HepG2 (cell line): ENCODE measurements around the gene RRAS. TPM values are rescaled to one million over a fixed set of nuclear protein-coding genes. Genes with fewer than 3 reads are reported as not detected.

ENCODE experiments used
- ATAC-seq: fragments of 200-7000 bp; cut with Tn5 transposase; 3 replicates; pipeline ENCODE4 v1.9.1; 2020; ENCODE audit warnings: mild to moderate bottlenecking, moderate library complexity
- BruUV-seq: library from RNA; stranded (reverse); fragments of 400-500 nt; replicated peaks from 2 replicates; lab custom pipeline; 2021; lab: Mats Ljungman, UMichigan
- CTCF ChIA-PET: fragments of 300-600 bp; formaldehyde crosslinking; extraction: SDS; loops from one replicate; lab custom pipeline; 2021; ENCODE audit warnings: low total read pairs, inconsistent platforms, low intra/inter-chr PET ratio; lab: Yijun Ruan, JAX
- POLR2A ChIA-PET: fragments of 350-600 bp; sonication (Branson Sonifier 250); formaldehyde crosslinking; loops from one replicate; lab custom pipeline; 2020; ENCODE audit warnings: antibody characterized with exemption, inconsistent platforms; lab: Yijun Ruan, JAX
- DNase-seq: peaks from one replicate; pipeline ENCODE4 v3.0.0-alpha.2; 2015; ENCODE audit warnings: low spot score
- FAIRE-seq: peaks from 3 replicates; lab custom pipeline; 2011; peaks lifted over from hg19 to GRCh38; lab: Jason Lieb, UNC
- H2AFZ ChIP-seq: one replicate; pipeline ENCODE4 v1.6.1; 2011; ENCODE audit warnings: low read length, inconsistent platforms
- H3K27ac ChIP-seq: fragments of 300-600 bp; 3 replicates; pipeline ENCODE4 v1.8.0; 2011; ENCODE audit warnings: mixed run types, mild to moderate bottlenecking, mixed read lengths, low read length, inconsistent platforms; ENCODE audit not compliant: insufficient read depth; ENCODE audit errors: extremely low read length
- H3K27me3 ChIP-seq, 2 experiments: fragments of 200-600 bp in 1 of 2; 2 replicates in 1 of 2; 3 replicates in 1 of 2; pipeline versions ENCODE4 v1.6.0 to v1.8.0; 2011; ENCODE audit warnings: low read length in 2 of 2, mild to moderate bottlenecking in 2 of 2, moderate library complexity in 2 of 2, inconsistent platforms in 1 of 2; ENCODE audit not compliant: insufficient read depth in 2 of 2, control insufficient read depth in 1 of 2
- H3K36me3 ChIP-seq, 2 experiments: fragments of 200-600 bp in 1 of 2; replicated peaks in 1 of 2; 2 replicates in 1 of 2; 3 replicates in 1 of 2; pipeline versions ENCODE4 v1.5.1 to v1.8.0; 2011; ENCODE audit warnings: low read length in 2 of 2, inconsistent platforms in 1 of 2; ENCODE audit not compliant: insufficient read depth in 2 of 2, control insufficient read depth in 1 of 2
- H3K4me1 ChIP-seq: 2 replicates; pipeline ENCODE4 v1.5.1; 2012; ENCODE audit warnings: low read length, inconsistent platforms; ENCODE audit not compliant: insufficient read depth
- H3K4me2 ChIP-seq: 2 replicates; pipeline ENCODE4 v1.6.0; 2011; ENCODE audit warnings: low read depth, low read length, inconsistent platforms
- H3K4me3 ChIP-seq, 3 experiments: fragments of 200-600 bp in 1 of 3; sonication (generic), shearing (Covaris generic) in 1 of 3; replicated peaks in 1 of 3; 2 replicates each; pipeline ENCODE4 v1.5.1; 2011 to 2016; ENCODE audit warnings: low read length in 3 of 3, inconsistent platforms in 2 of 3, low read depth in 2 of 3, mild to moderate bottlenecking in 2 of 3, control low read depth in 1 of 3, mixed read lengths in 1 of 3; ENCODE audit not compliant: insufficient read depth in 1 of 3
- H3K79me2 ChIP-seq: one replicate; pipeline ENCODE4 v1.6.1; 2011; ENCODE audit warnings: low read length, inconsistent platforms; ENCODE audit not compliant: insufficient read depth
- H3K9ac ChIP-seq: 2 replicates; pipeline ENCODE4 v1.6.0; 2011; ENCODE audit warnings: mild to moderate bottlenecking, low read depth, low read length, inconsistent platforms; ENCODE audit not compliant: insufficient read depth
- H3K9me3 ChIP-seq: 2 replicates; pipeline ENCODE4 v1.5.1; 2012; ENCODE audit warnings: mild to moderate bottlenecking, low read length
- H4K20me1 ChIP-seq: 2 replicates; pipeline ENCODE4 v1.6.0; 2011; ENCODE audit warnings: inconsistent platforms, mild to moderate bottlenecking, low read length, moderate library complexity; ENCODE audit not compliant: insufficient read depth
- ADNP ChIP-seq: sonication (generic); formaldehyde crosslinking; IDR thresholded peaks from 2 replicates; pipeline ENCODE4 v1.4.0; 2020; ENCODE audit warnings: missing genetic modification reagents
- ARNT2 ChIP-seq: sonication (generic); formaldehyde crosslinking; IDR thresholded peaks from 2 replicates; pipeline ENCODE4 v1.8.0; 2022; ENCODE audit warnings: mild to moderate bottlenecking, low read depth, missing genetic modification reagents, moderate library complexity
- FIP1L1 ChIP-seq: fragments of 200-400 bp; formaldehyde crosslinking; IDR thresholded peaks from 2 replicates; pipeline ENCODE4 v1.6.1; 2018; ENCODE audit warnings: low read depth, mild to moderate bottlenecking, low read length, moderate library complexity, borderline replicate concordance; ENCODE audit not compliant: insufficient read depth
- MAZ ChIP-seq, 2 experiments: sonication (generic) in 1 of 2; formaldehyde crosslinking in 1 of 2; IDR thresholded peaks; 2 replicates each; pipeline versions ENCODE4 v1.5.0 to v1.6.1; 2012 to 2020; ENCODE audit warnings: low read depth in 2 of 2, mild to moderate bottlenecking in 2 of 2, borderline replicate concordance in 1 of 2, improper control_type of control experiment in 1 of 2, low read length in 1 of 2, missing genetic modification reagents in 1 of 2, moderate library complexity in 1 of 2
- MBD4 ChIP-seq: IDR thresholded peaks from 2 replicates; pipeline ENCODE4 v1.6.1; 2012; ENCODE audit warnings: low read length, inconsistent platforms, borderline replicate concordance
- SUZ12 ChIP-seq: fragments of 150-350 bp; IDR thresholded peaks from 2 replicates; pipeline ENCODE4 v1.6.1; 2014; ENCODE audit warnings: low read depth, low read length
- TBX3 ChIP-seq: fragments of 450-650 bp; IDR thresholded peaks from 2 replicates; pipeline ENCODE4 v1.6.1; 2017; ENCODE audit warnings: antibody characterized with exemption, mild to moderate bottlenecking, inconsistent platforms, borderline replicate concordance
- ZNF329 ChIP-seq: sonication (generic); formaldehyde crosslinking; IDR thresholded peaks from 2 replicates; pipeline ENCODE4 v1.9.0; 2021; ENCODE audit warnings: low read depth, mild to moderate bottlenecking, missing genetic modification reagents
- ZNF432 ChIP-seq: sonication (generic); formaldehyde crosslinking; IDR thresholded peaks from 2 replicates; pipeline ENCODE4 v1.5.0; 2020; ENCODE audit warnings: missing genetic modification reagents, mild to moderate bottlenecking, borderline replicate concordance
- ZNF510 ChIP-seq: sonication (generic); formaldehyde crosslinking; IDR thresholded peaks from 2 replicates; pipeline ENCODE4 v1.4.0; 2020; ENCODE audit warnings: low read depth, mild to moderate bottlenecking, missing genetic modification reagents
- WGBS: methylation state at CpG from one replicate; pipeline ENCODE4 v1.1.6; 2017; ENCODE audit warnings: low lambda C conversion rate; 5-methylcytosine and 5-hydroxymethylcytosine counted together
- in situ Hi-C: cut with HindIII; loops from 2 replicates; pipeline ENCODE4 v1.10.0; 2017; ENCODE audit warnings: low pct_unique_long_range_greater_than_20kb; ENCODE audit not compliant: extremely low pct_ligation_motif_present
- intact Hi-C: fragments of 100-400 bp; cut with micrococcal nuclease; formaldehyde crosslinking; loops from one replicate; pipeline ENCODE4 v1.10.0; 2022; ENCODE audit not compliant: unreplicated experiment
- polyA plus RNA-seq, 8 experiments: library from polyadenylated mRNA; depleted of rRNA in 3 of 8; stranded (reverse) in 7 of 8; unstranded in 1 of 8; fragments of >200 nt; fragmentation: Illumina TruSeq in 4 of 8; extraction: Trizol in 4 of 8; gene quantifications; 2 replicates each; pipeline versions ENCODE4 v1.2.1 to v1.2.3, GENCODE V29; 2011 to 2016; ENCODE audit warnings: low read depth in 4 of 8, missing spikeins in 1 of 8, mixed read lengths in 1 of 8; ENCODE audit not compliant: insufficient read depth in 1 of 8
- total RNA-seq, 5 experiments: library from RNA; depleted of rRNA; stranded (reverse); fragments of >200 nt; fragmentation: Illumina TruSeq; extraction: Trizol; gene quantifications; 2 replicates each; pipeline ENCODE4 v1.2.3, GENCODE V29; 2016; ENCODE audit warnings: low read depth in 1 of 5
- TF ChIP-seq, protein P1 (sequence below): sonication (generic); formaldehyde crosslinking; IDR thresholded peaks from 2 replicates; pipeline ENCODE4 v1.4.0; 2020; ENCODE audit warnings: missing genetic modification reagents, borderline replicate concordance
- TF ChIP-seq, protein P2 (sequence below): sonication (generic); formaldehyde crosslinking; IDR thresholded peaks from 2 replicates; pipeline ENCODE4 v1.4.0; 2020; ENCODE audit warnings: mild to moderate bottlenecking, missing genetic modification reagents
- TF ChIP-seq, protein P3 (sequence below): sonication (generic); formaldehyde crosslinking; IDR thresholded peaks from 2 replicates; pipeline ENCODE4 v1.4.0; 2020; ENCODE audit warnings: low read depth, mild to moderate bottlenecking, missing genetic modification reagents
- TF ChIP-seq, protein P4 (sequence below): sonication (generic); formaldehyde crosslinking; IDR thresholded peaks from 2 replicates; pipeline ENCODE4 v1.5.0; 2020; ENCODE audit warnings: mild to moderate bottlenecking, missing genetic modification reagents

The RRAS gene
- total and polyA plus RNA-seq, 2 of the 13 experiments (the other 11 are each of a cell fraction or from before 2014, with no cell fraction given), result 1.5 to 12.0 TPM

DNA sequence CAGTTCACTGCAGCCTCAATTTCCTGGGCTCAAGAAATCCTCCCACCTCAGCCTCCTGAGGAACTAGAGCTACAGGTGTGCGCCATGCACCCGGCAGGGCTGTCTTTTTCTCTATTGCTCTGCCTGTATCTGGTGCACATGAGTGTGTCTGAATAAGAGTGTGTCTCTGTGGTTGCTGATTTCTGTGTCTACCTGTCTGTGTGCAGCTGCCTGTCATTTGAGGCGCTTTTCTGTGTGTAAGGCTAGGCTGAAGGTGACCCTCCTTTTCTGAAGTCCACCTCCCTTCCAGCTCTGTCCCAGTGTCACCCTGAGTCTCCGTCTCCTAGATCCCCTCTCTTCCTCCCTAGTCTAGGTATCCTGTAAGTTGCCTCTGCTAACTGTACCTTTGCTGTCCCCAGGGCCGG lies 50.4 kb downstream of the RRAS start:
- Histone ChIP-seq H3K27me3 (no peaks in the 10 kb centered on the region; a peak in 1 of 5 replicates), H3K9ac (0 out of 2 replicates have a peak overlapping the region, but pooled peaks have one; percentile 49), H3K4me3 (peak overlapping the region in 1 of 3 experiments; percentile 62; a peak in 2 of 6 replicates), H2AFZ (peak overlapping the region; percentile 80), H3K79me2 (peaks cover 15% of the 10 kb centered on the region), H4K20me1 (0 out of 2 replicates have a peak, but pooled peaks cover 5% of the 10 kb centered on the region), H3K4me1 (peaks cover 34% of the 10 kb centered on the region), H3K27ac (peak overlapping the region; percentile 49), H3K9me3 (no peaks in the 10 kb centered on the region), H3K4me2 (peak overlapping the region; percentile 87), H3K36me3 (peaks cover 0 to 10% of the 10 kb centered on the region in 2 experiments; a peak in 3 of 5 replicates)
- DNase-seq, result no peak
- no peak for FAIRE-seq
- in situ Hi-C loops, result no loop called here
- no TSS peak for BruUV-seq
- POLR2A ChIA-PET, result interaction anchor here (1.0 to 4.2 kb wide), 9 partner anchors 9 to 101 kb away, joined by 4 to 58 read pairs (median 5); partner anchors contain the start of genes FCGRT, NOSIP, PRMT1 and PRRG2
- CTCF ChIA-PET, result no interaction called here
- WGBS, result 8% methylated on average over 5 of the region's 5 CpGs
- ATAC-seq, result no peak; the same call in none of the 3 replicates
- intact Hi-C loops, result no loop called here
- TF ChIP-seq ZNF329 (CRISPR knock-in tag), result no peak
- TF ChIP-seq MBD4, result no peak
- TF ChIP-seq, protein P1, sequence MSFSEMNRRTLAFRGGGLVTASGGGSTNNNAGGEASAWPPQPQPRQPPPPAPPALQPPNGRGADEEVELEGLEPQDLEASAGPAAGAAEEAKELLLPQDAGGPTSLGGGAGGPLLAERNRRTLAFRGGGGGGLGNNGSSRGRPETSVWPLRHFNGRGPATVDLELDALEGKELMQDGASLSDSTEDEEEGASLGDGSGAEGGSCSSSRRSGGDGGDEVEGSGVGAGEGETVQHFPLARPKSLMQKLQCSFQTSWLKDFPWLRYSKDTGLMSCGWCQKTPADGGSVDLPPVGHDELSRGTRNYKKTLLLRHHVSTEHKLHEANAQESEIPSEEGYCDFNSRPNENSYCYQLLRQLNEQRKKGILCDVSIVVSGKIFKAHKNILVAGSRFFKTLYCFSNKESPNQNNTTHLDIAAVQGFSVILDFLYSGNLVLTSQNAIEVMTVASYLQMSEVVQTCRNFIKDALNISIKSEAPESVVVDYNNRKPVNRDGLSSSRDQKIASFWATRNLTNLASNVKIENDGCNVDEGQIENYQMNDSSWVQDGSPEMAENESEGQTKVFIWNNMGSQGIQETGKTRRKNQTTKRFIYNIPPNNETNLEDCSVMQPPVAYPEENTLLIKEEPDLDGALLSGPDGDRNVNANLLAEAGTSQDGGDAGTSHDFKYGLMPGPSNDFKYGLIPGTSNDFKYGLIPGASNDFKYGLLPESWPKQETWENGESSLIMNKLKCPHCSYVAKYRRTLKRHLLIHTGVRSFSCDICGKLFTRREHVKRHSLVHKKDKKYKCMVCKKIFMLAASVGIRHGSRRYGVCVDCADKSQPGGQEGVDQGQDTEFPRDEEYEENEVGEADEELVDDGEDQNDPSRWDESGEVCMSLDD, result no peak
- TF ChIP-seq ADNP (CRISPR knock-in tag), result no peak
- no peak for TF ChIP-seq ZNF432 (CRISPR knock-in tag)
- TF ChIP-seq, protein P2, sequence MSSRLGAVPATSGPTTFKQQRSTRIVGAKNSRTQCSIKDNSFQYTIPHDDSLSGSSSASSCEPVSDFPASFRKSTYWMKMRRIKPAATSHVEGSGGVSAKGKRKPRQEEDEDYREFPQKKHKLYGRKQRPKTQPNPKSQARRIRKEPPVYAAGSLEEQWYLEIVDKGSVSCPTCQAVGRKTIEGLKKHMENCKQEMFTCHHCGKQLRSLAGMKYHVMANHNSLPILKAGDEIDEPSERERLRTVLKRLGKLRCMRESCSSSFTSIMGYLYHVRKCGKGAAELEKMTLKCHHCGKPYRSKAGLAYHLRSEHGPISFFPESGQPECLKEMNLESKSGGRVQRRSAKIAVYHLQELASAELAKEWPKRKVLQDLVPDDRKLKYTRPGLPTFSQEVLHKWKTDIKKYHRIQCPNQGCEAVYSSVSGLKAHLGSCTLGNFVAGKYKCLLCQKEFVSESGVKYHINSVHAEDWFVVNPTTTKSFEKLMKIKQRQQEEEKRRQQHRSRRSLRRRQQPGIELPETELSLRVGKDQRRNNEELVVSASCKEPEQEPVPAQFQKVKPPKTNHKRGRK, result no peak
- TF ChIP-seq, protein P3, sequence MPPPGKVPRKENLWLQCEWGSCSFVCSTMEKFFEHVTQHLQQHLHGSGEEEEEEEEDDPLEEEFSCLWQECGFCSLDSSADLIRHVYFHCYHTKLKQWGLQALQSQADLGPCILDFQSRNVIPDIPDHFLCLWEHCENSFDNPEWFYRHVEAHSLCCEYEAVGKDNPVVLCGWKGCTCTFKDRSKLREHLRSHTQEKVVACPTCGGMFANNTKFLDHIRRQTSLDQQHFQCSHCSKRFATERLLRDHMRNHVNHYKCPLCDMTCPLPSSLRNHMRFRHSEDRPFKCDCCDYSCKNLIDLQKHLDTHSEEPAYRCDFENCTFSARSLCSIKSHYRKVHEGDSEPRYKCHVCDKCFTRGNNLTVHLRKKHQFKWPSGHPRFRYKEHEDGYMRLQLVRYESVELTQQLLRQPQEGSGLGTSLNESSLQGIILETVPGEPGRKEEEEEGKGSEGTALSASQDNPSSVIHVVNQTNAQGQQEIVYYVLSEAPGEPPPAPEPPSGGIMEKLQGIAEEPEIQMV (CRISPR knock-in tag), result no peak
- TF ChIP-seq, protein P4, sequence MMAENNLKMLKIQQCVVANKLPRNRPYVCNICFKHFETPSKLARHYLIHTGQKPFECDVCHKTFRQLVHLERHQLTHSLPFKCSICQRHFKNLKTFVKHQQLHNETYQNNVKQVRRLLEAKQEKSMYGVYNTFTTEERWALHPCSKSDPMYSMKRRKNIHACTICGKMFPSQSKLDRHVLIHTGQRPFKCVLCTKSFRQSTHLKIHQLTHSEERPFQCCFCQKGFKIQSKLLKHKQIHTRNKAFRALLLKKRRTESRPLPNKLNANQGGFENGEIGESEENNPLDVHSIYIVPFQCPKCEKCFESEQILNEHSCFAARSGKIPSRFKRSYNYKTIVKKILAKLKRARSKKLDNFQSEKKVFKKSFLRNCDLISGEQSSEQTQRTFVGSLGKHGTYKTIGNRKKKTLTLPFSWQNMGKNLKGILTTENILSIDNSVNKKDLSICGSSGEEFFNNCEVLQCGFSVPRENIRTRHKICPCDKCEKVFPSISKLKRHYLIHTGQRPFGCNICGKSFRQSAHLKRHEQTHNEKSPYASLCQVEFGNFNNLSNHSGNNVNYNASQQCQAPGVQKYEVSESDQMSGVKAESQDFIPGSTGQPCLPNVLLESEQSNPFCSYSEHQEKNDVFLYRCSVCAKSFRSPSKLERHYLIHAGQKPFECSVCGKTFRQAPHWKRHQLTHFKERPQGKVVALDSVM (CRISPR knock-in tag), result peak; percentile 84
- no peak for TF ChIP-seq ARNT2 (CRISPR knock-in tag)
- TF ChIP-seq ZNF510 (CRISPR knock-in tag), result 0 out of 2 replicates have a peak, but pooled peaks have one; percentile 1
- TF ChIP-seq TBX3, result no peak
- TF ChIP-seq MAZ (IDR thresholded peaks at IDR 0.05; ENCODE audit: borderline replicate concordance, low read depth, low read length), result no peak
- TF ChIP-seq MAZ (CRISPR knock-in tag; IDR thresholded peaks at IDR 0.05; ENCODE audit: low read depth), result peak; percentile 7; the same call in 1 of the 2 replicates
- no peak for TF ChIP-seq SUZ12
- TF ChIP-seq FIP1L1, result no peak
